ENCODE data around the gene KRT5. TPM values are rescaled to one million over a fixed set of nuclear protein-coding genes. Genes with fewer than 3 reads are reported as not detected.

Gene KRT5
- total RNA-seq, 1 experiment from 2014 or later, result 89.7 TPM

DNA sequence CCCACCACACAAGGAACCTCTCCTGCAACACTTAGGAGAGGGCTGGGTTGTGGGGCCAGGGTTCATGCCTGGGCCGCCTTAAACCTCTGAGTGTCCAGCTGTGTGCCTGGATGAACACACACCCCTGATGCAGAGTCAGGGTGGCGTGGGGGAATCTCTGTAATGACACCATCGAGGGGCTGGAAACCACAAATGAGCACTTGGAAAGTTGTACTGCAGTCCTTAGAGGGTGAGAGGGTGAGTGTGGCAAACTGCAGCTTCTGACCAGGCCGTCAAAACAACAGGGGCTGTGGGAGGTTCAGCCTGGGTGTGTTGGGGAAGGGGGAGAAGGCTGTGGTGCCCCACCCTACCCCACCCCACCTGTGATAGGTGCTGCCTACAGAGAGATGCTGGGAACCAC, 12.4 kb upstream of the KRT5 start:
- Histone ChIP-seq H3K9me2 (ENCODE audit: insufficient read depth) (no peaks in the 10 kb centered on the region), H3K4me3 (no peak overlapping the region), H2AFZ (no peak overlapping the region), H4K20me1 (ENCODE audit: insufficient read depth) (no peaks in the 10 kb centered on the region), H3K79me2 (ENCODE audit: low read depth) (no peaks in the 10 kb centered on the region), H3K36me3 (ENCODE audit: low read depth) (no peaks in the 10 kb centered on the region), H3K4me2 (no peak overlapping the region), H3K27ac (no peak overlapping the region), H3K4me1 (replicated peaks; ENCODE audit: insufficient read depth) (no peaks in the 10 kb centered on the region), H3K9me3 (ENCODE audit: insufficient read depth, low read depth) (no peaks in the 10 kb centered on the region), H3F3A (ENCODE audit: insufficient read depth, low read depth) (no peaks in the 10 kb centered on the region), H3K27me3 (ENCODE audit: insufficient read depth, low read depth) (no peaks in the 10 kb centered on the region)
- DNase-seq, result peak in 1 of 2 experiments; percentile 26
- no TSS peak for BruUV-seq (replicated peaks)
- intact Hi-C loops (cut with micrococcal nuclease; ENCODE audit: unreplicated experiment), result no loop called here
- TF ChIP-seq, protein P1, sequence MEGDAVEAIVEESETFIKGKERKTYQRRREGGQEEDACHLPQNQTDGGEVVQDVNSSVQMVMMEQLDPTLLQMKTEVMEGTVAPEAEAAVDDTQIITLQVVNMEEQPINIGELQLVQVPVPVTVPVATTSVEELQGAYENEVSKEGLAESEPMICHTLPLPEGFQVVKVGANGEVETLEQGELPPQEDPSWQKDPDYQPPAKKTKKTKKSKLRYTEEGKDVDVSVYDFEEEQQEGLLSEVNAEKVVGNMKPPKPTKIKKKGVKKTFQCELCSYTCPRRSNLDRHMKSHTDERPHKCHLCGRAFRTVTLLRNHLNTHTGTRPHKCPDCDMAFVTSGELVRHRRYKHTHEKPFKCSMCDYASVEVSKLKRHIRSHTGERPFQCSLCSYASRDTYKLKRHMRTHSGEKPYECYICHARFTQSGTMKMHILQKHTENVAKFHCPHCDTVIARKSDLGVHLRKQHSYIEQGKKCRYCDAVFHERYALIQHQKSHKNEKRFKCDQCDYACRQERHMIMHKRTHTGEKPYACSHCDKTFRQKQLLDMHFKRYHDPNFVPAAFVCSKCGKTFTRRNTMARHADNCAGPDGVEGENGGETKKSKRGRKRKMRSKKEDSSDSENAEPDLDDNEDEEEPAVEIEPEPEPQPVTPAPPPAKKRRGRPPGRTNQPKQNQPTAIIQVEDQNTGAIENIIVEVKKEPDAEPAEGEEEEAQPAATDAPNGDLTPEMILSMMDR (conservative IDR thresholded peaks at IDR 0.05), result no peak
- TF ChIP-seq EZH2 (IDR thresholded peaks at IDR 0.05; ENCODE audit: low read depth), result no peak
- ChIA-PET POLR2A (ENCODE audit: unreplicated experiment) (no interaction called here), CTCF (no interaction called here)

DNA sequence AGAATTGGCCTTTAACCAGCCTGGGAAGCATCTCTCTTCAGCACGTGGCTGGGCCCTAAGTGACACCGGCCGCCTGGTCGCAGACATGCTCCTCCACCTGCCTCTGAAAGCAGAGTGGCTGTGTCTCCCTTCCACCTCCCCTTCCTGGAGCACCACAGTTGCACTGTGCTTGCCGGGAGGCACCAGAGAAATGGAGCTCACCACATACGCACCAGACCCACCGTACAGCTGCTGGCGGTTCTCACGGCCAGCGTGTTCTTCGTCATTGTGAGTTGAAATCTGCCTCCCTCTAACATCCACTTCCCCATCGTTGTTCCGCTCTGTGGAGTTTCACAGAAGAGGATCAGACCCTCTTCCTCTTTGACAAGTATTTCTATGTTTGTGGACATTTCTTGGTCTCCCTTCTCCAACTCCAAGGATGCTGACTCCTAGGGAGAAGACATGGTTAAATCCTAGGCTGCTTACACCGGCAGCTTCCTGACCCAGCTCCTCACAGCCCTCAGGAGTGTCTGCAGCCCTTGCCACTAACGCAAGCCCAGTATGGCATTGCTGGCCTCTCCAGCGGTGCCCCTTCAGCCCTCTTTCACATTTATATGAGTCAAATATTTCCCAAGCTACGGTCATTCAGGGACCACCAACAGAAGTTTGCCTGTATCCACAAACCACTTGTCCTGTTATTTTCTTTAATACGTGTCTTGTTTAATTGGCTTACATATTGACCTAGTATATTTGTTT, 11.5 kb upstream of the KRT5 start:
- Histone ChIP-seq H3K4me3 (no peak overlapping the region), H3K36me3 (ENCODE audit: low read depth) (no peaks in the 10 kb centered on the region), H3K4me2 (no peak overlapping the region), H4K20me1 (ENCODE audit: insufficient read depth) (no peaks in the 10 kb centered on the region), H2AFZ (no peak overlapping the region), H3F3A (ENCODE audit: insufficient read depth, low read depth) (no peaks in the 10 kb centered on the region), H3K4me1 (replicated peaks; ENCODE audit: insufficient read depth) (no peaks in the 10 kb centered on the region), H3K27me3 (ENCODE audit: insufficient read depth, low read depth) (no peaks in the 10 kb centered on the region), H3K27ac (no peak overlapping the region), H3K79me2 (ENCODE audit: low read depth) (no peaks in the 10 kb centered on the region), H3K9me2 (ENCODE audit: insufficient read depth) (no peaks in the 10 kb centered on the region), H3K9me3 (ENCODE audit: insufficient read depth, low read depth) (no peaks in the 10 kb centered on the region)
- POLR2A ChIA-PET (ENCODE audit: unreplicated experiment), result no interaction called here
- CTCF ChIA-PET, result no interaction called here
- intact Hi-C loops (cut with micrococcal nuclease; ENCODE audit: unreplicated experiment), result no loop called here
- TF ChIP-seq EZH2 (IDR thresholded peaks at IDR 0.05; ENCODE audit: low read depth), result no peak
- TF ChIP-seq, protein P1 (conservative IDR thresholded peaks at IDR 0.05), result no peak
- no TSS peak for BruUV-seq (replicated peaks)
- DNase-seq, result peak in 1 of 2 experiments; percentile 10

DNA sequence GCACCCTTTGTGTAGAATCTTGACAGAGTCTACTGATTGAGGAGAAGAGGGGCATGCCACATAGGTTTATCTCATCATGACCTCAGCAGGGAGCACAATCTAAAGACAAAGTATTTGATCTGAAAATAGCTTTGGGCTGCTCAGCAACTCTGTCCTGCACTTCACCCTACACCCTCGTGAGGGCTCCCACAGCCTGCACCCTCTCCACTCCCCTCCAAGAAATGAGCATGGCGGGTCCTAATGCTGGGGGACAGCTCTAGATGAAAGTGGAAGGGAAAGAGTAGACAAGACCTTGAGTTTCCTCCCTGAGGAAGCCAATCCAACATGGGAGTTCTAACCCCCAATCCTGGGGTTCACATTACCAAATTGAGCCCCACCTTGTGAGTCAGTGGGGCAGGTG, 10.7 kb upstream of the KRT5 start:
- Histone ChIP-seq H3K4me1 (replicated peaks; ENCODE audit: insufficient read depth) (no peaks in the 10 kb centered on the region), H4K20me1 (ENCODE audit: insufficient read depth) (no peaks in the 10 kb centered on the region), H3K9me2 (ENCODE audit: insufficient read depth) (no peaks in the 10 kb centered on the region), H3K9me3 (ENCODE audit: insufficient read depth, low read depth) (no peaks in the 10 kb centered on the region), H3K4me2 (no peak overlapping the region), H3K79me2 (ENCODE audit: low read depth) (no peaks in the 10 kb centered on the region), H2AFZ (no peak overlapping the region), H3K27ac (no peak overlapping the region), H3F3A (ENCODE audit: insufficient read depth, low read depth) (no peaks in the 10 kb centered on the region), H3K4me3 (no peak overlapping the region), H3K27me3 (ENCODE audit: insufficient read depth, low read depth) (no peaks in the 10 kb centered on the region), H3K36me3 (ENCODE audit: low read depth) (no peaks in the 10 kb centered on the region)
- BruUV-seq (replicated peaks), result no TSS peak
- CTCF ChIA-PET, result no interaction called here
- intact Hi-C loops (cut with micrococcal nuclease; ENCODE audit: unreplicated experiment), result no loop called here
- POLR2A ChIA-PET (ENCODE audit: unreplicated experiment), result no interaction called here
- TF ChIP-seq, protein P1 (conservative IDR thresholded peaks at IDR 0.05), result no peak
- no peak for TF ChIP-seq EZH2 (IDR thresholded peaks at IDR 0.05; ENCODE audit: low read depth)
- DNase-seq, result no peak

Measured in PC-9 (cell line).